ENCODE results near the gene MRPL47.

- no peak for TF ChIP-seq FOXK2 (IDR thresholded peaks at IDR 0.05)
- TF ChIP-seq BHLHE40 (IDR thresholded peaks at IDR 0.05; ENCODE audit: borderline replicate concordance), result no peak
- no peak for TF ChIP-seq L3MBTL2 (conservative IDR thresholded peaks at IDR 0.05)
- TF ChIP-seq TARDBP (IDR thresholded peaks at IDR 0.05), result no peak
- TF ChIP-seq HDGF (IDR thresholded peaks at IDR 0.05; ENCODE audit: borderline replicate concordance), result no peak
- TF ChIP-seq NFRKB (IDR thresholded peaks at IDR 0.05), result no peak
- no peak for TF ChIP-seq FOXM1 (IDR thresholded peaks at IDR 0.05; ENCODE audit: borderline replicate concordance)
- no peak for TF ChIP-seq SP1 (IDR thresholded peaks at IDR 0.05)
These were observed 38.9 kb downstream of the MRPL47 start for GRCh38 chr3:179565496-179565895.
